GM18511 (cell line): Measurements from ENCODE around the gene FBLN2.

ENCODE experiments used
- ATAC-seq: cut with Tn5 transposase; IDR thresholded peaks from one replicate; pipeline ENCODE4 v1.9.1; 2021; ENCODE audit warnings: mild to moderate bottlenecking, moderate library complexity; ENCODE audit not compliant: unreplicated experiment

Gene FBLN2

DNA sequence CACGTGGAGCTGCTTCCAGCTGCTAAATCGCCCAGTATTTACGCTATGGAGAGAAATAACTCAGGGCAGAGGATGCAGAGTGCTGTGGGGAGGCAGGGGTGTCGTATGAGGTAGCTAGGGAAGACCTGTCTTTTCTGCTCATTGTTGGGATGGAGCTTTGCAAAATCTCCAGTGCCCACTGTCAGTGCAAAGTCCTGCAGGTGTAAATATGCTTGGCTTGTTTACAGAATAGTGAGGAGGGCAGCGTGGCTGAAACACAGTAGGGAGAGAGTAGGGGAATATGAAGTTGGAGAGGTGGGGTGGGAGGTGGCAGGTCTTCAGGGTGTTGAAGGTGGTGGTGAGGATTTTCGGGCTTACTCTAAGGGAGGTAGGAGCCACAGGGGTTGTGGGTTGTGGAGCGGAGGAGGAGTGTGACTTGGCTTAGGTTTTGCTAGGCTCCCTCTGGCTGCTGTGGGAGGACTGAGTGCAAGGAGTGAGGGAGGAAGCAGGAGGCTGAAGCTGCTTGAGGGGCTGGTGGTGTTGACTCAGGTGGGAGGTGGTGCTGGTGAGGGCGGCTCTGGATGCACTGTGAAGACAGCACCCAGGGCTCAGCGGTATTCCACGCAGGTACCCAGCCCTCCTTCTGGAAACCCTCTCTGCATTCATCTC is 125.7 kb downstream of the FBLN2 start:
- no peak for ATAC-seq

- ATAC-seq: no peak
Observed at GRCh38 chr3:13676356-13677017, 127.6 kb downstream of the FBLN2 start.

DNA sequence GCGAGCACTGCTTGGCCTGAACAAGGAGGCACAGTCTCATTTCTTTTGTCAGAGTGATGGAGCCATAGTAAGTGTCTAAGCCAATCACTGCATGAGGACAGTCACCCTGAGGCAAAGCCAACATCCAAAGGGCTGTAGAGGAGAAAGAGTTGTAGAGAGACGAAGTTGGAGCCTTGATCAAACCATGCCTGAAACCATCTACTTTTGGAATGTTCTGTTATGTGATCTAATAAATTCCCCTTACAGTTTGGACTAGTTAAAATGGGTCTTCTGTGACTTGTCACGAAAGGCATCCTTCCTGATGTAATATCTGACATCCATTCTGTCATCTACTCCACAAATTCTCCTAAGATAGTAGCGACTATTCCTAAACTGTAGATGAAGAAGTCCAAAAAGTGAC is 128.3 kb downstream of the FBLN2 start:
- ATAC-seq: no peak

DNA sequence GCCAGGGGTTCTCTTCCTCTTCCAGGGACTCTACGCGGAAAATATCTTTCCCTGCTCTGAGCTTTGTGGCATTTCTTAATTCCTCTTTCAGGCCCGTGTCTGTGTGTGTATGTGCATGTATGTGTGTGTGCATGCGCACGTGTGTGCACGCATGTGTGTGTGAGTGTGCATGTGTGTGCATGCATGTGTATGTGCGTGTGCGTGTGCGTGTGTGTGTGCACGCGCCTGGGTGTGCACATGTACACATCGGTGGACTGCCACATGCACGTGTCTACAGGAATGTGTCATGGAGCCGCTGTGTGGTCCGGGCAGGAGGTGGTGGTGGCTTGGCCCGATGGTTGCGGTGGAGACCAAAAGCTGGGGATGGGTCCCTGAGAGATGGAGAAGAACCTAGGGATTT is 133.0 kb downstream of the FBLN2 start:
- no peak for ATAC-seq

DNA sequence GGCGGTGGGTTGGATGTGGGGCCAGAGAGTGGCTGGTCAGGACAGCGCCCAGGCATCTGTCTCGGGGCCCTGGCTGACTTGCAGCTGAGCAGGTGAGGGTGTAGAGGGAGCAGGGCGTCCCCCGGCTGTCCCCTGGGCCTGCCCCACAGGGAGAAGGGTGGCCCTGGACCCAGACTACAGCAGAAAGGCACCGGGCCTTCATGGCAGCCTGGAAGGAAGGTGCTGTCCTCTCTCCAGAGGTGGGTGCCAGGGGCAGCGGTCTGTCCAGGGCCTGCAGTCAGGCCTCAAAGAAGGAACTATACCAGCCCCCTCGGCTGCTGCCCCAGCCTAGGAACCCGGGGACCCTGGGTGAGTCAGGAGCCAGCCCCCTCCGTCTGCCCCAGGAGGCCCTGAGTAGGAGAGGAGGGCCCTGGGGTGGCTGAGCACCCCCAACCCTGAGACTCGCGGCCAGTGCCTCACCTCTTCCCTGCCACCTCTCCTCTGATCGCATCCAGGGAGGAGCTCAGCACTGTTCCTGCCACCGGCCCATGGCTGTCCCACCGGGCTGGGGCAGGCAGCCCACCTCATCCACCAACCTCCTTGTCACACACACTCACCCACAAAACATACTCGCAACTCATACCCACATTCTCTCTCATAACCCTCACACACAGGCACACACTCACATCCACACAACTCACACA is 133.5 kb downstream of the FBLN2 start:
- ATAC-seq: no peak

- no peak for ATAC-seq
Observed at GRCh38 chr3:13683288-13683687, 134.4 kb downstream of the FBLN2 start.

GRCh38 chr3:13683772-13684171 is 134.8 kb downstream of the FBLN2 start:
- no peak for ATAC-seq

GRCh38 chr3:13684350-13684749 is 135.4 kb downstream of the FBLN2 start:
- ATAC-seq: no peak

- no peak for ATAC-seq
Observed at GRCh38 chr3:13684854-13685253, 135.9 kb downstream of the FBLN2 start.

DNA sequence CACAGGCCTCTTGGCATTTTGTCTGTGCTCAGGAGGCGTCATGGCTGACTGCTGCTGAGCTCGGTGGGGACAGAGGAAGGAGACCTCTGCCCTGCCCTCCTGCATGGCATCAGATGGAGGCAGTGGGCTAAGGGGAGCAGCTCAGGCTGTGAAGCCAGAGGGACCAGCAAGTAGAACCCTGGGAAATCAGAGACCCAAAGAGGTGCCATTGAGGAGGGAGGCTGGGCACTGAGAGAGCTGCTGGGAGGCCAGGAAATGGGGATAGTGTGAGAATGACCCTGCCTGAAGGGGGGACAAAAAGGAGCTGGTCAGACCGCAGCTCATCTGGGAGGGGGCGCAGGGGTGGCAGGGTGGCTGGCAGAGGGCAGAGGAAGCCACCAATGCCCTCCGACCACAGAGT is 136.8 kb downstream of the FBLN2 start:
- no peak for ATAC-seq

- ATAC-seq: no peak
Observed at GRCh38 chr3:13686367-13687160, 137.6 kb downstream of the FBLN2 start.

GRCh38 chr3:13687517-13687943 is 138.6 kb downstream of the FBLN2 start:
- ATAC-seq: no peak
